Embryonic facial prominence (tissue), 1 donor: ENCODE results near the gene RABGAP1L.

ENCODE experiments used
- DNase-seq: peaks from one replicate; pipeline ENCODE4 v3.0.0-alpha.2; 2016; ENCODE audit errors: extremely low spot score

RABGAP1L gene

DNA sequence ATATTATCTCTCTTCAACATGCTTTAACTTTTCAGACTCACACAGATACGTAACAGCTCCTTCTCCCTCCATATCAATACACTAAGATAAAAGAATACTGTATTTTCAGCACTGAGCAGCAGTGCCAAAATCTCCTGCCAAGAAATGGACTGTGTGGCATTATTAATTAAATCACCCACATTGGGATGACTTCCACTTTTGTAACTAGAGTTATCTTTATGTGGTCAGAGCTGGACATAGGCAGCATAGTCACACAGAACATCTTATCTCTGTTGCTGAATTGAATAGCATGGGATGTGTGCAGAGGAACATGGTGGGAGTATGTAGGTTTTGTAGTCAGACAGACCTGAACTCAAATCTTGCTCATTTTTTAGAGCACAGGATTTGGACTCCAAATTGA lies 799.1 kb downstream of the RABGAP1L start:
- DNase-seq = no peak

- DNase-seq = no peak
Measured at GRCh38 chr1:174960362-174960761, 801.0 kb downstream of the RABGAP1L start.

GRCh38 chr1:174963529-174964125 lies 804.3 kb downstream of the RABGAP1L start:
- no peak for DNase-seq

GRCh38 chr1:174964261-174964971 lies 805.1 kb downstream of the RABGAP1L start:
- no peak for DNase-seq

DNA sequence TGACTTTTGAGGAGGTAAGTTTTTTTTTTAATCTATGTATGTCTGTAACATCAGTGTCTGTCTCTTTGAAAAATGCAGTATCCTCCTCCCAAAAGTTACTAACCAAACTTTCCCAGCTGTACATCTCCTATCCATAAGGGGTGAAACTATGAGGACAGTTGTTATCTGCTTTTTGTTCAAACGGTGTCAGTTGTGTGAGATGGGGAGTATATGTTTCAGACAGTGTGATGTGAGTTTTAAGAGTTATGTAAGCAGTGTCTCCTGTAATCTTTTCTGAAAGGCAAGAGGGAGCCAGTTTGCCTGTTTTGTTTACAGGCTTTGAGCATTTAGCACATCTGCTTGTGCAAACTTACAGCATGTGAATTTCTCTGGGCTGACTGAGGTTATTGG lies 805.6 kb downstream of the RABGAP1L start:
- no peak for DNase-seq

GRCh38 chr1:174965362-174966007 lies 806.2 kb downstream of the RABGAP1L start:
- no peak for DNase-seq

DNA sequence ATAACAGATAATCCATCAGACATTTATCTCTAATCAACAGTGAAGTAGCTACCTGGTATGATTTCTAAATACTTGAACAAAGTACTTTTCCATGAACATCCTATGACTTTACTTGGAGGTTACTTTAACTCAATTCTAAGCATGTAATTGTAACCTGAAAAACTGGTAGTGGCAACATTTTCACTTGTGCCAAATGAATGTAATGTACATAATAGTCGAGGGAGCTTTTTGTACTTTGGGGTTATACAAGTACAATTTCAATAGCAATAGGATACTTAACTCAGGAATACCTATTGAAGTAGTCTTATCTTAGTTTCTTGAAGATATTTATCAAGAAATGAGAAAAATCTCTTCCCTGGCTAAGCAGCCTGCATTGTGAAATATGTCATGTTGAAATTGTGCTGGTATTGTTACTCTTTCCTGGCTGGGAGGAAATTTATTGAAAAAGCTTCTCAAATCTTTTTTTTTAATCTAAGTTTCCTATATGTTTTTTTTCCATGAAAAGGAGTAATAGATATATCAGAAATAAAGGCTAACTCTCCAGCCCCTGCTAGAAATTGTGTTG lies 806.8 kb downstream of the RABGAP1L start:
- DNase-seq = no peak

DNA sequence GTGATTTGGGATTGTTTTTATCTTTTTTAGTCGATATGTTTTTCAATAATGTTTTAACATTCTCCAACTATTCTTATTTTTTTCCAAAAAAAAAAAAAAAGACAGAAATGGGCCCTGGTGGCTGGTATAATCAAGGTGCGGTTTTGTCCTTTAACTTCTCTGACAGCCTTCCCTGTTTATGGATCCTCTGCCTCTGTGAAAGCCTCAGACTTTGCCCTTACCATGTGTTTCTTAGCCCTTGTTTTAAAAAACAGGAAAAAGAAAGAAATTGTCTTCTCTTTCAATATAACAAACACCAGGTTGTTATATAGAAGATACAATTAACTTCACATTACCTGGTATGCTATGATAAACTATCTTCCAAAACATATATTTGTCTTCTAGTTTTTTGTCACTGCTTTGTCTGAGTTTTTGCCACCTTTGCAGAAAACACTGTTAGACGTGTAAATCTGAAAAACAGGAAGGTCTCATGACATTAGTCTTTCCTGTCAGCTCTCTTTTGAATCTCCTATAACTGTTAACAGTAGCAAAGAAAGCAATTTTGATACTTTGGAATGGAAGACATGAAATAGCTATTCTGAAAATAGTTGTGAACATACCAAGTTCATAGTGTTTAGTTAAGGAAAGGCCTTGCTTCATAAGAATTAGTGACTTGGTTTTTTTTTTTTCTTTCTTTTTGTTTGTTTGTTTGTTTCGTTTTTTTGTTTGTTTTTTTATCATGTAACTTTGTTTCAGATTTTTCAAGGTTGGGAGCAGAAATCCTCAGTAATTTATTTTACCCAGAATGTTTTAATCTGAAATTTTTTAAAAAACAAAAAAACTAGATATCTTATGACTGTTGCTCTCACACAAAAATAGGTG lies 808.8 kb downstream of the RABGAP1L start:
- DNase-seq = no peak

DNA sequence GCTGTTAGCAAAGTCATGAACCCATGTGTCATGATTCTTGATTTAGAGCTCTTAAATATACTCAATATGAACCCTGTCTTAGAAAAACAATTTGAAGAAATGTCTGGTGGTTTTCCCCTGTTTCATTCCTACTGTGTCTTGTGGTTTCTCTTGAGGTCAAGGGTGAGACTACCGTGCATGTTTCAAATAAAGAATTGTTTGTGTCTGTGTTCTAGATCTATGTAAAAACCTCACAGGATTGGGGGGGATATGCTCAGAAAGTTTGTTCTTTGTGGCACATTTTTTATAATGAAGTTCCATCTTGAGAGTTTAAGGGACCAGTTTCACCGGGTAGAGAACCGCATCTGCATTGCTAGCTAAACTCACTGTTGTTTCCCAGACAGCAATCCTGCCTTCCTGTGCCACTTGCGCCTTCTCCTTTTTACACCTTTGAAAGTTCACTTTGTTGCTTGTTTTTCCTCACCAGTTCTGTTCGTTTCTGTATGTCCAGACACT lies 809.5 kb downstream of the RABGAP1L start:
- DNase-seq = no peak

DNA sequence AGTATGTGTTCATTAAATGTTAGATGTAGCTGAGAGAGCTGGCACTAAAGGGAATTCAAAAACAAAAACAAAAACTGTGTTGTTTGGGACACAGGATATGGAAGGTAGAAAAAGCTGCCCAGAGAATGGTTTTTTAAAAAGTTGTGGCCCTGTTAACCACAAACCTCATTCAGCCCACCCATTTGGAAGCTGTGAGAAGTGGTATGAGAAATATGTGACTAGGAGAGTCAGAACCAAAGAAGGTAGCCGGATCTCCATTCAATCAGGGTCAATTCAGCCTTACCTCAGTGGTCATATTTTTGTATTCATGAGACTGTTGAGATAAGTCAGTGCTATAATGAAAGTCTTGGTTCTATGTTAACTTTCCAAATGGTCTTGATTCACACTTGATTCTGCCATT lies 810.7 kb downstream of the RABGAP1L start:
- no peak for DNase-seq

DNA sequence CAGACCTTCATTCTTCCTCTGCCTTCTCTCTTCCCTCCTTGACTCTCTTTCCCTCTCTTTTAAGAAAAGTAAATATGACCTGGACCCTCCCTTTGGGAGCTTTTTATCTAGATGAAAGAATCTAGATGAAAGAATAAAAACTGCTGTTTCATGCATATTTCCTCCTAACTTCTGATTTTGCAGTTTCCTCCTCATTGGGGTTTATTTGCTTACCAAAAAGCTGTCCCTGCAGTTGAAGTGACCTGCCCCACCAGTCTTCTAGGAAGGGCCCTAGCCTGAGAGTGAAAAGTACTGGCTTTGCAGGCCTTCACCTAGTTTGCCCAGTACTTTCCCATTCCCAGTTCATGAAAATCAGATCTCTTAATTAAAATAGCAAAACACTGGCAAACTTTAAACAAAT lies 812.1 kb downstream of the RABGAP1L start:
- DNase-seq = no peak

GRCh38 chr1:174971902-174972301 lies 812.6 kb downstream of the RABGAP1L start:
- no peak for DNase-seq

DNA sequence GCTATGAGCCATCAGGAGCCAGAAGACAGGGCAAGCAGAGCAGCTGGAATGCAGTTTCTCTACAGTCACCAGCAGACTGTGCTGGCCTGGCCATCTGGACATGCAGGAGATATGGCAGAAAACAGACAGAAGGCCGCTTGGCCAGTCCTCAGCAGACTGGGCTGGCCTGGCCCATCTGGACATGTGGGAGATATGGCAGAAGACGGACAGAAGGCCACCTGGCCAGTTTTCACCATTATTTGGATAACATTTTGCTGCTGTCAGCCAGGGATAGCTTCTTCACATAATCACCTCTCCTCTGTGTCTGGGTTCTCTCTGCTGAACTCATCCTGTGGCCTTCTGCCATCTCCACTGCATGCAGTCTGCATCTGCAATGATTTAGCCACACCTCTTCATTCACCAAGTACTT lies 815.4 kb downstream of the RABGAP1L start:
- no peak for DNase-seq

DNA sequence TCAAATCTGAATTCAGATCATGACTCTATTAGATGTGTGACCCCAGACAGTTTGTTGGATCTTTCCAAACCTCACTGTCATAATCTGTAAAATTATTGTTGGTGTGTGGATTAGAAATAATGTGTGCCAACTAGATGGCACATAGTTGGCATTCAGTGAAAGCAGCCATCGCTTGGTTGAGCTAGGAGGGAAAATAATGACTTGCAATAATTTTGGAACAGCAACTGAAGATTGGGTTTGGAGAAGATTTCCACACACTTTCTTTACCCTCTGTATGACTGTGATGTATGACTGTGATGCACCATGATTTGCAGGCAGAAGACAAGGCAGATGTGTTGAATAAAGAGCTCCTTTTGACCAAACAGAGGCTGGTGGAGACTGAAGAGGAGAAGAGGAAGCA lies 816.4 kb downstream of the RABGAP1L start:
- no peak for DNase-seq

GRCh38 chr1:174976436-174977108 lies 817.3 kb downstream of the RABGAP1L start:
- DNase-seq = no peak

DNA sequence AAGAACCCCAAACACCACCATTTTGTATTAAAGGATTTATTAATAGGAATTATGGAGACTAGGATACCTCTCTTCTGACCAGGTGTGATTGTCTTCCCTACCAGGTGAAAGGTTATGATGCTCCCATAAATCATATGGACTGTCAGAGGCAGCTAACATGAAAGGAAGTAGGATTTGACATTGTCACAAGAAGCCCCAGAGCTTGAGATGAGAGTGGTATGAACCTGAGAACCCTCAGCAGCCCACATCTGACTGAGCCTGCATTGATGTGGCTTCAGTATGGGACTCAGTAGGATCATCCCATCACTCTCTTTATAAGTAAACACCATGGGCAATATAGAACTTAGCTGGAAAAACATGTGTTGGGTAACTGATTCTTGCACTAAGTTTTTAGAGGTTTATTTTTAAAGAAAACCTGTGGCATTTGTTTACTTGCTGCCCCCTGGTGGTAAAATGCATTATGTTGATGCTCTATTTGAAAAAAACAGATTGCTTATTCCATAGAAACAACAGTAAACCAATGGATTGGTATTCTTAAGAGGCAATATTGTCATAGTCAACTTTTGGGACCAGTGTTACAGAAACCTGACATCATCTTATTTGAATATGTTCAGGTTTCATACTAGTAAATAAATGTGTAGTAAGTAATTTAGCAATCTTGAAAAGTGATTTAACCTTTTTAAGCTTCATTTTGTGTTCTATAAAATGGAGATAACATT lies 823.8 kb downstream of the RABGAP1L start:
- no peak for DNase-seq

GRCh38 chr1:174984952-174985351 lies 825.6 kb downstream of the RABGAP1L start:
- no peak for DNase-seq

- no peak for DNase-seq
Measured at GRCh38 chr1:174988539-174988938, 829.2 kb downstream of the RABGAP1L start.

DNA sequence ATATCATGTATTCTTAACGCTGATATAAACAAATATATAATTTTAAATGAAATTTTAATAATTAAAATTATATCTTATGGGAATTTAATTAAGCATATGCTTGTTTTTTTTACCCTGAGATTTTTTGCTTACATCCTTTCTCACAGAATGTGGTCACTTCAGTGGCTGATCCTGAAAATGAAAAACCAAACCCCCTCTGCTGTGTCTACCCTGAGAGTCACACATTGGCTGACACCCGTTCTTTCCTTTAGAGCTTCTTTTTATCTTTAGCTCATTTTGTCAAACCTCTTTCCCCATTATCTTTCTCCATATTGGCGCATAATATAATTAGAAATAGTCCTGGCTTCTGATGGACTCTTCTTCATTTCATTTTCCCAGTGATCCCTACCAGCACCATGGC lies 829.7 kb downstream of the RABGAP1L start:
- no peak for DNase-seq

GRCh38 chr1:174989536-174990220 lies 830.4 kb downstream of the RABGAP1L start:
- no peak for DNase-seq
